ENCODE measurements around the gene AMPD3. TPM values are rescaled to one million over a fixed set of nuclear protein-coding genes. Genes with fewer than 3 reads are reported as not detected.

The AMPD3 gene
- total RNA-seq, 2 experiments from 2014 or later = 13.2 to 14.1 TPM

- H3K9me3 ChIP-seq (ENCODE audit: control insufficient read depth in 1 of 2, insufficient read depth in 1 of 2, low read length in 2 of 2) = no peaks in the 10 kb centered on the region
- no peak for ATAC-seq (ENCODE audit: poor library complexity)
- no peak overlapping the region for H3K27ac Mint-ChIP-seq
- peaks cover 5% of the 10 kb centered on the region for H3K4me1 ChIP-seq (ENCODE audit: insufficient read depth, low read length)
- H3K4me1 Mint-ChIP-seq (ENCODE audit: low read depth) = peaks cover 12% of the 10 kb centered on the region
- no peak overlapping the region for H3K4me3 Mint-ChIP-seq
- H3K27me3 ChIP-seq (ENCODE audit: control insufficient read depth in 1 of 2, insufficient read depth in 2 of 2, low read length in 2 of 2) = no peaks in the 10 kb centered on the region
- no peak overlapping the region for H3K27ac ChIP-seq (ENCODE audit: low read depth in 1 of 2, low read length in 2 of 2)
- peaks cover 91% of the 10 kb centered on the region for H3K36me3 Mint-ChIP-seq (ENCODE audit: low read depth)
- H3K9me3 Mint-ChIP-seq = no peaks in the 10 kb centered on the region
- peaks cover 86% of the 10 kb centered on the region for H3K36me3 ChIP-seq (ENCODE audit: insufficient read depth, low read length)
- DNase-seq = peak in 1 of 14 experiments; percentile 22
- ChIA-PET CTCF (no interaction called here), POLR2A (interaction anchor here (1.0 kb wide), 1 partner anchor 75 kb away, joined by 3 read pairs; no protein-coding TSS in a partner anchor)
- TF ChIP-seq CTCF (IDR thresholded peaks at IDR 0.05) = no peak
- H3K27me3 Mint-ChIP-seq = no peaks in the 10 kb centered on the region
- H3K4me3 ChIP-seq (ENCODE audit: low read length) = no peak overlapping the region
- intact Hi-C loops (cut with DNase I, micrococcal nuclease) = no loop called here
Measured at GRCh38 chr11:10486161-10486840, 31.2 kb downstream of the AMPD3 start.

DNA sequence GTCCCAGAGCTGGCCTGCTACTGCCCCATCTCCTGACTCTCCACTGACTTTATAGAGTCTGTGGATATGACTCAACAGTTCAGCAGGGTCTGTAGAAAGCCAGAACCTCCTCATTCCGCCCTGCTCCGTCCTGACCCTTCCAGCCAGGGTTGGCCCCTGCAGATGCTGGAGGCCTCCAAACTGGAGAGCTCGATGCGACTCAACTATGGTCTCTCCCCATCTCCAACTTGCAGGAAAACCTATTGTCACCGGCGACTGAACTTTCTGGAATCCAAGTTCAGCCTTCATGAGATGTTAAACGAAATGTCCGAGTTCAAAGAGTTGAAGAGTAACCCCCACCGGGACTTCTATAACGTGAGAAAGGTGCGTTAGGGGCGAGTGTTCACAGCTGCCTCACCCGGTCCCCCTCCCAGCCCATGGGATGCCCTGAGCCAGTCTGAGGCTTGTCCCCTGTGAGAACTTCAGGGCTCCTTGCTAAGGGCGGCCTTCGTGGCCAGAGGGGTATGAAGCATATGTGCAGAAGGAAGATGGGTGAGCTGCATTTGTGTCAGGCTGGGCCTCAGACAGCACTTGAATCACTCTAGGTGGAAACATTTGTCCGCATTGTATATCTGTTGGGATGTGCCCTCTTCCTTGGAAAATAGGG is 32.1 kb downstream of the AMPD3 start:
- TF ChIP-seq CTCF (IDR thresholded peaks at IDR 0.05) = no peak
- H3K9me3 Mint-ChIP-seq = no peaks in the 10 kb centered on the region
- Histone ChIP-seq H3K4me3 (ENCODE audit: low read length) (no peak overlapping the region), H3K27me3 (ENCODE audit: control insufficient read depth in 1 of 2, insufficient read depth in 2 of 2, low read length in 2 of 2) (no peaks in the 10 kb centered on the region), H3K4me1 (ENCODE audit: insufficient read depth, low read length) (peaks cover 5% of the 10 kb centered on the region), H3K9me3 (ENCODE audit: control insufficient read depth in 1 of 2, insufficient read depth in 1 of 2, low read length in 2 of 2) (no peaks in the 10 kb centered on the region), H3K27ac (ENCODE audit: low read depth in 1 of 2, low read length in 2 of 2) (no peak overlapping the region), H3K36me3 (ENCODE audit: insufficient read depth, low read length) (peaks cover 85% of the 10 kb centered on the region)
- H3K27ac Mint-ChIP-seq = no peak overlapping the region
- intact Hi-C loops (cut with DNase I, micrococcal nuclease) = no loop called here
- peaks cover 12% of the 10 kb centered on the region for H3K4me1 Mint-ChIP-seq (ENCODE audit: low read depth)
- POLR2A ChIA-PET = interaction anchor here (1.0 kb wide), 1 partner anchor 76 kb away, joined by 3 read pairs; no protein-coding TSS in a partner anchor
- H3K27me3 Mint-ChIP-seq = no peaks in the 10 kb centered on the region
- H3K4me3 Mint-ChIP-seq = no peak overlapping the region
- CTCF ChIA-PET = no interaction called here
- no peak for ATAC-seq (ENCODE audit: poor library complexity)
- peak in 1 of 14 experiments; percentile 19 for DNase-seq
- H3K36me3 Mint-ChIP-seq (ENCODE audit: low read depth) = peaks cover 92% of the 10 kb centered on the region

DNA sequence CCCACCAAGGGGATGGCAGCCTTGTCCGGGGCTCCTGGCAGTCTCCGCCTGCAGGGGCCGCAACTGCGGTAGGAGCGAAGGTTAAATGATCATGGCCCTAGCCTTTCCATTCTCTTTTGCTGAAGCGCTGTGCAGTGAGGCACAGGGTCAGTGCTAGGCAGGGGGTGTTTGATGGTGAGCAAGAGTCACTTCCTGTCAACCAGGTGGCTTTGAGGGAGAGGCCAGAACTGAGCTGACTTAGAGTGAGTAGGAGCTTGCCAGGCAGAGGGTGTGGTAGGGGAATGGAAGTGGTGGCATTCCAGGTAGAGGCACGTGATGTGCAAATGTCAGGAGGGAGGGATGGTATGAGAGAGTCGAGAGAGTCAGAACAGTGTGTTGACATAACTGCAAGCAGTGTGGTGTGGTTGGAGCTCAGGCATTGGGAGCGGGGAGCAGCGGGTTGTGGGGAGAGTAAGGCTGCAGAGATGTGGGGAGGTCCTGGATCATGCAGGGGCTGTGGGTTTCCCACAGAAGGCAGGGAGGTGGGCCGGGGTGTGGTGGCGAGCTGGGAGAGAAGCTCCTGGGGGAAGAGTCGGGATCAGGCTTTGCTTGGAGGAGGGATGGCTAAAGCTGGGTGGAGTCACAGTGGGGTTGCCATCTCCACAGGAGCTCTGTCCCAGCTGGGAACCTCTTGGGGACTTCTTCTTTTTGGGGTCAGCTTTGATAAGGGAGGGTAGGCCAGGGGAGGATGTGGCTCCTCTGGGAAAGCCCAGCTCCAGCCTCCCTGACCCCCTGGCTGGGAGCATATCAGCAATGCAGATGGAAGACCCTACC is 33.3 kb downstream of the AMPD3 start:
- ATAC-seq (ENCODE audit: poor library complexity) (no peak), DNase-seq (peak in 1 of 14 experiments; percentile 29)
- Mint-ChIP-seq H3K4me1 (ENCODE audit: low read depth) (peaks cover 8% of the 10 kb centered on the region), H3K4me3 (no peak overlapping the region), H3K27ac (peak overlapping the region; percentile 65), H3K27me3 (no peaks in the 10 kb centered on the region), H3K36me3 (ENCODE audit: low read depth) (peaks cover 92% of the 10 kb centered on the region), H3K9me3 (no peaks in the 10 kb centered on the region)
- ChIA-PET CTCF (interaction anchor here (1.2 to 2.6 kb wide), 2 partner anchors 15 to 52 kb away, joined by 5 to 6 read pairs; partner anchors contain the start of gene RNF141), POLR2A (no interaction called here)
- Histone ChIP-seq H3K27me3 (ENCODE audit: control insufficient read depth in 1 of 2, insufficient read depth in 2 of 2, low read length in 2 of 2) (no peaks in the 10 kb centered on the region), H3K36me3 (ENCODE audit: insufficient read depth, low read length) (peaks cover 87% of the 10 kb centered on the region), H3K27ac (ENCODE audit: low read depth in 1 of 2, low read length in 2 of 2) (no peak overlapping the region), H3K9me3 (ENCODE audit: control insufficient read depth in 1 of 2, insufficient read depth in 1 of 2, low read length in 2 of 2) (no peaks in the 10 kb centered on the region), H3K4me3 (ENCODE audit: low read length) (no peak overlapping the region), H3K4me1 (ENCODE audit: insufficient read depth, low read length) (peaks cover 5% of the 10 kb centered on the region)
- no peak for TF ChIP-seq CTCF (IDR thresholded peaks at IDR 0.05)
- intact Hi-C loops (cut with DNase I, micrococcal nuclease) = no loop called here

Data from CD4-positive, alpha-beta T cell (primary cell).